ENCODE measurements around the gene TOB1. TPM values are rescaled to one million over a fixed set of nuclear protein-coding genes. Genes with fewer than 3 reads are reported as not detected.

TOB1 gene
- total RNA-seq, 4 donors from 2014 or later = 130 to 156 (median 142) TPM

DNA sequence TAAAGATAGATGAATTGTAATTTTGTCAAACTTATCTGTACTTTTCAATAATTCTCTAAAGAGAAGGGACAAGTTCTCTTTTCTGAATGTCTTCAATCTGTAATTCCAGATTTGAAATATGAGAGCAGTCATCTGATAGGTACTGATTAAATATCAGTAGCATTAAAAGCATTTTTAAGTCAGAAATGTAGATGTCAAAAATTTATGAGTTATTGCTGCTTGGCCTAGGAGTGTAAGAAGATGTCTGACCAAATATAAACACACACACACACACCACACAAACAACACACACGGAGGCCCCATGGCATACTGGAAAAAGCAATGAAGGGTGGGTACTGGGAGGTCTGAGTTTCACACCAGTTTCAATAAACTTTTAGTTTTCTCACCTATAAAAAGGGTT, 2.4 kb upstream of the TOB1 start:
- TF ChIP-seq, protein P1, sequence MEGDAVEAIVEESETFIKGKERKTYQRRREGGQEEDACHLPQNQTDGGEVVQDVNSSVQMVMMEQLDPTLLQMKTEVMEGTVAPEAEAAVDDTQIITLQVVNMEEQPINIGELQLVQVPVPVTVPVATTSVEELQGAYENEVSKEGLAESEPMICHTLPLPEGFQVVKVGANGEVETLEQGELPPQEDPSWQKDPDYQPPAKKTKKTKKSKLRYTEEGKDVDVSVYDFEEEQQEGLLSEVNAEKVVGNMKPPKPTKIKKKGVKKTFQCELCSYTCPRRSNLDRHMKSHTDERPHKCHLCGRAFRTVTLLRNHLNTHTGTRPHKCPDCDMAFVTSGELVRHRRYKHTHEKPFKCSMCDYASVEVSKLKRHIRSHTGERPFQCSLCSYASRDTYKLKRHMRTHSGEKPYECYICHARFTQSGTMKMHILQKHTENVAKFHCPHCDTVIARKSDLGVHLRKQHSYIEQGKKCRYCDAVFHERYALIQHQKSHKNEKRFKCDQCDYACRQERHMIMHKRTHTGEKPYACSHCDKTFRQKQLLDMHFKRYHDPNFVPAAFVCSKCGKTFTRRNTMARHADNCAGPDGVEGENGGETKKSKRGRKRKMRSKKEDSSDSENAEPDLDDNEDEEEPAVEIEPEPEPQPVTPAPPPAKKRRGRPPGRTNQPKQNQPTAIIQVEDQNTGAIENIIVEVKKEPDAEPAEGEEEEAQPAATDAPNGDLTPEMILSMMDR (IDR thresholded peaks at IDR 0.05) = no peak
- no peak for TF ChIP-seq POLR2A (IDR thresholded peaks at IDR 0.05)
- intact Hi-C loops (cut with DNase I; ENCODE audit: low total_unique reads) = loop anchor here (5.0 kb wide), 1 partner anchor 84 kb away; no protein-coding TSS in a partner anchor
- no peak for DNase-seq (ENCODE audit: low spot score in 2 of 2)
- H3K4me3 ChIP-seq (ENCODE audit: low read depth, poor library complexity, severe bottlenecking) = no peak overlapping the region
- 44 to 63% methylated on average over 1 of the region's 1 CpG for WGBS, 2 donors

DNA sequence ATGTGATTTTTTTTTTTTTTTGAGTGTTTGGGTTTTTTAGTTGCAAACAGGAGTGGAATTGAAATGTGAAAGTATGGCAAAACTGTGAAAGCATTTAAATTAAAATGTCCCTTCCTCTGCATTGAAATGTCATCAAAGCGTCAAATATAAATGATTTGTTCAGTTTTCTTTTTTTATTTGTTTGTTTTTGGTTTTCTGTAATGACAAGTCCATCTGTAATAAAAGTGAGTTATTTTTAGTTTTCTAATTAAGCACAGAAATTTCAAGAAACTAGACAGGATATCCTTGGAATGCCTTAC, 1.9 kb upstream of the TOB1 start:
- intact Hi-C loops (cut with DNase I; ENCODE audit: low total_unique reads) = loop anchor here (5.0 kb wide), 1 partner anchor 84 kb away; no protein-coding TSS in a partner anchor
- TF ChIP-seq, protein P1 (IDR thresholded peaks at IDR 0.05) = no peak
- no peak for TF ChIP-seq POLR2A (IDR thresholded peaks at IDR 0.05)
- WGBS, 2 donors = 0 to 7% methylated on average over 1 of the region's 1 CpG
- no peak overlapping the region for H3K4me3 ChIP-seq (ENCODE audit: low read depth, poor library complexity, severe bottlenecking)
- no peak for DNase-seq (ENCODE audit: low spot score in 2 of 2)

DNA sequence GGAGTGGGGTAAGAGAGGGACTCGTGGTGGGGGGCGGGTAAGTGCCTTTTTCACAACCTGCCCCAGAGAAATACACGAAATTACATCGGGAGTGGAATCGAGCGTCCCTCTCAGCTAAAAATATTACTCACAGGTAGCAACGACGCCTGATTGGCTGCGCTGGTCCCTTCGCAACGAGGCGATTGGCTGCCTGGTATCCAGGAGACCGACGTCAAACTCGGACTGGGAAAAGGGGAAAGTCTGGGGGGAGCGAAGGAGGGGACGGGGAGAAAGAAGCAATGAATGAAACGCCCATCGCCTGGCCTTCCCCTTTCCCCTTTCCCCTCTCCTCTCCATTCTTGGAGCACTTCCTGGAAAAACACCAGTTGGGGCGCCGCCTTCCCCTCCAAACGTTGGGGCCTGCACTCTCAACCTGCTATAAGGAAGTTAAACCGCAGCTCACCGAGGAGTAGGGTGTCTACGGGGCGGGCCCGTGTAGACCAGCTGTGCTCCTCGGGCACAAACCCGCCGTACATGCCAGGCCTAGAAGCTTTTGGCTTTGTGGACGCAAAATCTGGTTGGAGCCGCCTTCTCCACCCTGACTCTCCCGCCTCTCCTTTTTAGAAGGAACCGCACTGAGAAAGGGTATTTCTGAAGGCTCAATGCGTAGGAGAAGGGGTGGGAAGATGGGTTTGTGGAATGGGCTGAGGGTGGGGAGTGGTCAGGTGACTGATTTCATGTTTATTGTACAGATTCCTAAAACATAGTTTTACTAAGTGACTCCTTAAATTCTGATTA, 1.4 kb upstream of the TOB1 start:
- intact Hi-C loops (cut with DNase I; ENCODE audit: low total_unique reads) = loop anchor here (5.0 kb wide), 1 partner anchor 85 kb away; no protein-coding TSS in a partner anchor
- peak overlapping the region; percentile 77 for H3K4me3 ChIP-seq (ENCODE audit: low read depth, poor library complexity, severe bottlenecking)
- peak; percentile 96 to 99 for DNase-seq (ENCODE audit: low spot score in 2 of 2)
- TF ChIP-seq POLR2A (IDR thresholded peaks at IDR 0.05) = no peak
- TF ChIP-seq, protein P1 (IDR thresholded peaks at IDR 0.05) = no peak
- WGBS, 2 donors = 1% methylated on average over 35 of the region's 35 CpGs

DNA sequence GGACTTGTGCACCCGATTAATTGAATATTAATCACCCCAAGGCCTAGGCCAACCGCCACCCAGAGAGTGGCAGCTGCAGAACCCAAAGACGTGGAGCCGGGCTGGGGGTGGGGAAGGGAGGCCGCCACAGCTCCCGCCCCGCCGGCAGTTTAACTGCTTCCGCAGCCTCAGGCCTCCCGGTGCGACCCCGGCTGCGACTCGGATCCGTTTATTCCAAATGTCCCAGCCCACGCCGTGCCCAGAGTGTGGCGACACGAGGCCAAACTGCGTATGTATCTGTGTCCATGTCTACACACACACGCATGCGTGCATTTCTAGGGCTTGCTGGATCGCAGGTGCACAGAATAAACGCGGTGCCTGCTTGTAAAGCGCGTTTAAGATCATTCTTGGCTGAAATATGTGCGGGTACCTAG, 802 bp upstream of the TOB1 start:
- no peak for TF ChIP-seq POLR2A (IDR thresholded peaks at IDR 0.05)
- TF ChIP-seq, protein P1 (IDR thresholded peaks at IDR 0.05) = no peak
- peak; percentile 63 to 95 for DNase-seq (ENCODE audit: low spot score in 2 of 2)
- intact Hi-C loops (cut with DNase I; ENCODE audit: low total_unique reads) = loop anchor here (5.0 kb wide), 1 partner anchor 85 kb away; no protein-coding TSS in a partner anchor
- WGBS, 2 donors = 0% methylated on average over 18 to 28 of the region's 28 CpGs
- peak overlapping the region; percentile 77 for H3K4me3 ChIP-seq (ENCODE audit: low read depth, poor library complexity, severe bottlenecking)

DNA sequence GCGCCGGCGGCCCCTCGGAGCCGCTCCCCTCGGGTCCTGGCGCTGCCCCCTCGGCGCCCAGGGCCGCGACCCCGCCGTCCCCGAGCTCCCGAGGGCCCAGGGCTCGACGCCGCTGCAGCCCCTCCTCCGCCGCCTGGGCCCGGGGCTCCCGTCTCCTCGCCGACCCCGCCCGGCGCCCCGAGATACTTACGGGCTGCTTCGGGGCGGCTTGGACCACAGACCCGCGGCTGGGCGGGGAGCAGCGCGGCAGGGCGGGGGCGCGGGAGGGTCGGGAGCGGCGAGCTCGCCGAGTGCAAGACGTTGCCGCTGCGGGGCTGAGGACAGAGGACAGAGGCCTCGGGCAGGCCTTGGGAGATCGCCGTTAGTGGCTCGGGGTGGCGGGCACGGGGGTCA, 290 bp downstream of the TOB1 start:
- peak overlapping the region; percentile 89 for H3K4me3 ChIP-seq (ENCODE audit: low read depth, poor library complexity, severe bottlenecking)
- DNase-seq (ENCODE audit: low spot score in 2 of 2) = no peak
- WGBS, 2 donors = 0% methylated on average over 5 of the region's 53 CpGs; no CpG with 5 or more reads in 1 of the 2 donors
- TF ChIP-seq POLR2A (IDR thresholded peaks at IDR 0.05) = no peak
- TF ChIP-seq, protein P1 (IDR thresholded peaks at IDR 0.05) = no peak
- intact Hi-C loops (cut with DNase I; ENCODE audit: low total_unique reads) = loop anchor here (5.0 kb wide), 1 partner anchor 86 kb away; no protein-coding TSS in a partner anchor
